Activated CD8-positive, alpha-beta memory T cell treated with anti-CD3 and anti-CD28 coated beads for 36 hours (primary cell): ENCODE measurements around the gene STOM. TPM values are rescaled to one million over a fixed set of nuclear protein-coding genes. Genes with fewer than 3 reads are reported as not detected.
"Not testable (repeated sequence)": the region's sequence is repeated elsewhere in the genome, so short reads cannot be mapped to it uniquely, and the experiment has no call there.

Experiments
- CTCF ChIA-PET: fragments of 350-600 bp; sonication (Branson Sonifier 250); formaldehyde crosslinking; loops from one replicate; lab custom pipeline; 2021; ENCODE audit warnings: antibody characterized with exemption; lab: Charles Lee
- POLR2A ChIA-PET: fragments of 350-600 bp; sonication (Branson Sonifier 250); formaldehyde crosslinking; loops from one replicate; lab custom pipeline; 2021; ENCODE audit warnings: antibody characterized with exemption; lab: Charles Lee
- total RNA-seq, 2 experiments: library from RNA; stranded (reverse); gene quantifications; one replicate each; pipeline ENCODE4 v1.2.3, GENCODE V29; 2021

Gene STOM
- total RNA-seq, 2 experiments from 2014 or later = 76.3 to 80.6 TPM

DNA sequence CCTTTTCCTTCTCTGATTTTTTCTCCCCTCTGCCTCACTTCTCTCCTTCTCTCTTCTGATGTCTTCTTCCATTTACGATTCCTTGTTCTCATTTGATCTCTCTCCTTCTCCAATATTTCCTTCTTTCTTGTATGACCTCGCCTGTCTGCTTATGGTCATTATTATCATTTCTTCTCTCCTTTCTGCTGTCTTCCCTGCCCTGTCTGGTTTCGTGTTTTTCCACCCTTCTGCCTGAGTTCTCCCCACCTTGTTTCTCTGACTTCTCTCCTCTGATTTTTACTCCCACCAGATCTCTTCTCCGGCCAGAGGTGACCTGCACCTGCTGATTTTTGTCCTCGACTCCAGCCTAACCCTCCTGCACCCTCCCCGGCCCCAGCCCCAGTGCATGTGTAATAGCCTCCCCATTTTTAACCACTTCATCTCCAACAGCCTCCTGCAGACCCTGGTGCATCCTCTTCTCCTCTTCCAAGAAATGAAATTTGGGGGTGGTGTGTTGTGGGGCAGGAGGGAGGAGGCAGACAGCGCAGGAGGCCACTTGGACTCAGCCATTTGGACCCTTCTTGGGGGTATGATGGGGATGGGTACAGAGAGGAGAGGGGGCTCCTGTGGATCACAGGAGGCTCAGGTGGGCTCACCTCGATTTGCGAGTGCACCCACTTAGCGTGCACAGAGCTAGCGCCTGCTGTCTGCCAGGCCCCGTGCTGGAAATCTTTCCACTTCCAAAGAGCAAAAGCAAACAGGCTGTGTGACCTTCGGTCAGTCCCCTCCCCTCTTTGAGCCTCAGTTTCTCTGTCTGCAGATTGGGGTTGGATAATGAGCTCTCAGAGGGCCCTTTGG, 69.5 kb downstream of the STOM start:
- ChIA-PET CTCF (interaction anchor here (1.0 kb wide), 1 partner anchor 19 kb away, joined by 3 read pairs; no protein-coding TSS in a partner anchor), POLR2A (interaction anchor here (0.7 kb wide), 1 partner anchor 912 kb away, joined by 5 read pairs; no protein-coding TSS in a partner anchor)

DNA sequence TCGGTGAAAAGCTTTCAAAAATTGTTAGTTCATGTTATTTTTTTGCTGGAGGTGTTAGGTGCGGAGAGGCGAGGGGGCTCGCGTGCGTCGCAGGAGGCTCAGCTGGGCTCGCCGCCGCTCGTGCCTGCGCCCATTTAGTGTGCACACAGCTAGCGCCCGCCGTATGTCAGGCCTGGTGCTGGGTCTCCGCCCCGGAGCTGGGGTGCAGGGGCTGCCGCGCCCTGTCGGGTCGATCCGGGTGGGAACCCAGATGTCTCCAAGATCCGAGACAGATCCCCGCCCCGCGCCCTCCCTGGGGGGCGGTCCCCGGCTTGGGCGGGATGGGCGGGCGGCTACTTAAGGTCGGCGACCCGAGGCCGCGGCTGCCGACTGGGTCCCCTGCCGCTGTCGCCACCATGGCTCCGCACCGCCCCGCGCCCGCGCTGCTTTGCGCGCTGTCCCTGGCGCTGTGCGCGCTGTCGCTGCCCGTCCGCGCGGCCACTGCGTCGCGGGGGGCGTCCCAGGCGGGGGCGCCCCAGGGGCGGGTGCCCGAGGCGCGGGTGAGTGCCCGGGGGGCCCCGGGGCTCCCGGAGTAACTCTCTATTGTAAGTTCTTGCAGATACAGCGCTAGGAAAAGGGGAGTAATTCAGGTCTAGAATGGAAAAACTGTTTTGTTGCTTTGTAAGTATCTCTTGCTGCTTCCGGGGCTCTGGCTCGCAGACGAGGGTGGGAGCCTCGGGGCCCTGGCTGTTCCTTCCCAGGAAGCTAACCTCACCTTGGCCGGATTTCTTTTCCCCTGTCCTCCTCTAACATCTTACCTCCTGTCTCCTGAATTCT, 70.4 kb downstream of the STOM start:
- ChIA-PET CTCF (no interaction called here), POLR2A (interaction anchor here (0.7 kb wide), 1 partner anchor 913 kb away, joined by 5 read pairs; no protein-coding TSS in a partner anchor)

- POLR2A ChIA-PET = interaction anchor here (0.7 kb wide), 1 partner anchor 157 kb away, joined by 3 read pairs; no protein-coding TSS in a partner anchor
- CTCF ChIA-PET = no interaction called here
Observed at GRCh38 chr9:121298689-121299466, 71.2 kb downstream of the STOM start.

- POLR2A ChIA-PET = no interaction called here
Observed at GRCh38 chr9:121298016-121298538, 72.0 kb downstream of the STOM start.

GRCh38 chr9:121297389-121297788, 72.7 kb downstream of the STOM start:
- ChIA-PET CTCF (no interaction called here), POLR2A (no interaction called here)

More at GRCh38 chr9:121298016-121298538, 72.0 kb downstream of the STOM start:
- CTCF ChIA-PET = no interaction called here

- ChIA-PET CTCF (no interaction called here), POLR2A (no interaction called here)
Observed at GRCh38 chr9:121296213-121297127, 73.6 kb downstream of the STOM start.

GRCh38 chr9:121295662-121296191, 74.3 kb downstream of the STOM start:
- POLR2A ChIA-PET = no interaction called here
- CTCF ChIA-PET = no interaction called here

GRCh38 chr9:121294866-121295661, 75.0 kb downstream of the STOM start:
- ChIA-PET CTCF (no interaction called here), POLR2A (no interaction called here)

DNA sequence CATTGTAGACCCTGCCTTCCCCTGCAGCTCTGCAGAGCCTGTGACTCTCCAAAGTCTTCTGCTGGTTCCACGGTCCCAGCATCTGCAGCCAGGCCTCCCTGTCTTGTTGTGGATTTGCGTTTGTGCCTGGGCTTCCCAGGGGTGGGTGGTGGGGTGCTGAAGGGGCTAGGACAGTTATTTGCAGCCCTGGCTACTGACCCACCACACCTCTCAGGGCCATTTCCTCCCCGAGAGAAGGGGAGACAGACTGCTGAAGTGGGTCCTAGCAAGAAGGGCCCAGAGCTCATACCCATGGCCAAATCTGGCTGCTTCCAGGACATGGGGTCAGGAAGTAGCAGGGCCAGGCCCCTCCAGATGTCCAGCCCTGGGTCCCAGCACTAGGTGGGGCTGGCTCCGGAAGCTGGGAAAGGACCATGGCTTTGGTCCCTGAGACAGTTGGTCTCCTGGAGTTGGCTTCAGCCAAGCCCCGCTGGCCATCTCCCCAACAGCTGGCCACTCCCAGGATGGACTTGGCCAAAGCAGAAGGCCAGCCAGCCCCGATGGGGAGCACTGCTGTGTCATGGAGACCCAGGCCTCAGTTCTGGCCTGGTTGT, 75.8 kb downstream of the STOM start:
- POLR2A ChIA-PET = no interaction called here
- CTCF ChIA-PET = no interaction called here

DNA sequence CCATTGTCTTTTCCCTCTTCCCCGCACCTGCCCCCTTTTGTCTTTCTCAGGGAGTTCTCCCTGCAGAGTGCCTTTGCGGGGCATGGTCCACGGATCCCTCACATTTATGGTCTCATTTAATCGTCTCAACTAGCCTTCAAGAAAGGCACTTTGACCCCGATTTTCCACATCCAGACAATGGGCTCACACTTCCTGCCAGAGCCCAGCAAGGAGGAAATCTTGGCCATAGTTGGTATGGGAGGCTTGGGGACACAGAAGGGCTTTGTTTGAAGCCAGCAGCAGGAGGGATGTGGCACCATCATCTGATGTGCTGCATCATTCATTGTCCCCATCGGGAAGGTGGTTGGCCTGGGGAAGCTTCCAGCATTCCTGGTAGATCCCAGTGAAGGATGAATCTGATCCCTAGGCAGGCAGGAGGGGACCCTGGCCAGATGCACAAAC, 77.2 kb downstream of the STOM start:
- POLR2A ChIA-PET = no interaction called here
- CTCF ChIA-PET = no interaction called here

DNA sequence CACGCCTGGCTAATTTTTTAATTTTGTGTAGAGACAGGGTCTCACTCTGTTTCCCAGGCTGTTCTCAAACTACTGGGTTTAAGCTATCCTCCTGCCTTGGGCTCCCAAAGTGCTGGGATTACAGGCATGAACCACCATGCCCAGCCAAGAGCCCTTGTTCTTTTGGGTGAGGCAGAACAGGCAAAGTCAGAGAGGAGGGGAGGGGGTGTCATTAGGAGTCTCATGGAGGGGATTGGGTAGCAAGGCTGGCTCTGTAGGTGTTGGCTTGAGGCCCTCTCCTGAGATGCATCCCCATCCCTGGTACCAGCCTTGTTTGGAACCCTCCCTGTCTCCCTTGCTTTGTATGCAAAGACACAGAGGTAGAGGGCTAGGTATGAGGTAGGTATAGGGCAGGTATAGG, 78.0 kb downstream of the STOM start:
- POLR2A ChIA-PET = no interaction called here
- CTCF ChIA-PET = interaction anchor here (0.6 kb wide), 1 partner anchor 77 kb away, joined by 3 read pairs; no protein-coding TSS in a partner anchor

- CTCF ChIA-PET = interaction anchor here (0.5 kb wide), 1 partner anchor 230 kb away, joined by 3 read pairs; no protein-coding TSS in a partner anchor
Observed at GRCh38 chr9:121291536-121291935, 78.5 kb downstream of the STOM start.

DNA sequence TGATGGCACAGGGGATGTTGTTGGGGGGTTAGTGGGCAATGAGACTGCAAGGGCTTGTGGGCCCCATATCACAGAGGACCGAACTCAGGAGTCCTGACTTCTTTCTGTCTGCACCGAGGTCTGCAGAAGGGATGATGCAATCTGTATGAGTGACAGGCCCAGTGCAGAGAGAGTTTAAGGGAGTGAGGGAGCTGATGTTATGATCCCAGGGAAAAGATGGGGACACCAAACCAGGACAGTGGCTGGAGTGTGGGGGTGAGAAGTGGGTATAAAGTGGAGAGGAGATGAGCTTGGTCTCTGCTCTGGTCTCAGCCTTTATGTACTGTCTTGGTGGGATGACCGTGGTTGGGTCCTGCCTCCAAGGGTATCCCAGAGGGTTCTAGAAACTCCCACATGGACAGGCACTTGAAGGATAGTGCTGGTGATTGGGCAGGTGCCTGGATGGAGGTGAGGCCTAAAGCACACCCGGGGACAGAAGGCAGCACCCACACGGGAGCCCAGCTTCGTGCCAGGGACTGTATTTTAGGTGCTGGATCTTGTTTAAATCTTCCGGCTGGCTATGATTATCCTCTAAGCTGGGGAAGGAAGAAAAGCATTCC, 80.2 kb downstream of the STOM start:
- POLR2A ChIA-PET = no interaction called here

More at GRCh38 chr9:121291536-121291935, 78.5 kb downstream of the STOM start:
- POLR2A ChIA-PET = not testable (repeated sequence)

GRCh38 chr9:121289026-121289771, 80.9 kb downstream of the STOM start:
- POLR2A ChIA-PET = no interaction called here
- CTCF ChIA-PET = interaction anchor here (4.0 kb wide), 1 partner anchor 10 kb away, joined by 16 read pairs; no protein-coding TSS in a partner anchor

More for the DNA sequence above, 80.2 kb downstream of the STOM start:
- CTCF ChIA-PET = interaction anchor here (4.0 kb wide), 1 partner anchor 11 kb away, joined by 16 read pairs; no protein-coding TSS in a partner anchor
